ENCODE data around the gene NXPE3.

The NXPE3 gene

DNA sequence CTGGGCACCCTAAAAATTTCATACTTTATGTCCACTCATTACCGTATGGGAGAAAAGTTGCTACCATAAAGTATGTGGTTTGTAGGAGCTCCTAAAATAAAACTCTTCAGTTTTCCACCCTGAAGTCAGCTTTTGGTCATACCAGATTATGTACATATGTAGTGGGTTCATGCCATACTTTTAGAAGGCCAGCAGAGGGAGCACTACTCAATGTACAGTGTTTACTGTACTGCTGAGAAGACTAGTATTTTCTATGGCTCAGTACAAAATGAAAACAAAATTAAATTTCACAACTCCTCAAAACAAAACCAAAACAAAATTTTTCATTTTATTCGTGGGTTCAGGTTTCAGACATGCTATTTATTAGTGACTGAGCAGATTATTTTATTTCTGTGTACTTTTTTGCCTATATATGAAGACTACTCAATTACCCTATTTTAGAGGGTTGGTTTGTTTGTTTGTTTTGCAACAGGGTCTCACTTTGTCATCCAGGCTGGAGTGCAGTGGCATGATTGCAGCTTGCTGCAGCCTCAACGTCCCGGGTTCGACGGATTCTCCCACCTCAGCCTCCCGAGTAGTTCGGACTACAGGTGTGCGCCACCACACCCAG lies 24.3 kb downstream of the NXPE3 start:
- DNase-seq = peak; percentile 61

DNA sequence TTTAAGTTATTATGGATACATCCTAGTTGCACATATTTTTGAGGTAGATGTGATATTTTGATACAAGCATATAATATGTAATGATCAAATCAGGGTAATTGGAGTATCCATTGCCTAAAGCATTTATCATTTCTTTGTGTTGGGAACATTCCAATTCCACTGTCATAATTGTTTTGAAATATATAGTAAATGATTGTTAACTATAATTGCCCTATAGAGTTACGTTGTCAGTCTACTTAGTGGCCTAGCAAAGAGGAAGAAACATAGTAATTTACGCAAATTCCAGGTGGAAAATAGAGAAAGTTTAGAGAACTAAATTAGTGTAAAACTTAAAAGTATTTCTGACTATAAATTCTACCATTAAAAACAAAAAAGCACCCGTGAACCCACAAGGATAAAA lies 24.9 kb downstream of the NXPE3 start:
- DNase-seq = no peak

DNA sequence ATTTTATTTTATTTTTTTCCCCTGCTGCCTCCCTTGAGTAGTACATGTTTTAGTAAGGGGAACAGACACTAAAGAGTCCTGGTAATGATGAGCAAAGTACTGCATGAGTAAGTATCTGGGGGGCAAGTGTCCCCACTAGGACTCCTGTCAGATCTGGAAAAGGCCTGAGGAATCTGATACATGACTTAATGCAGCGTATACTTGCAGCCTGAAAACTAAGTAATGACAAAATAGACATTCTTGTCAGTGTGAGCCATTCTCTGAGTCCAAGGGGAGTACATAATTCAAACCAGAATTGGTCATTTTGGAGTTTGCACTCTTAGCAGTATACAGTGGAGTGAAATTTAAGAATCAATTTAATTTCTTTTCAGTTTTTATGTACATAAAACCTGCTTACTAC lies 27.5 kb downstream of the NXPE3 start:
- DNase-seq = no peak

DNA sequence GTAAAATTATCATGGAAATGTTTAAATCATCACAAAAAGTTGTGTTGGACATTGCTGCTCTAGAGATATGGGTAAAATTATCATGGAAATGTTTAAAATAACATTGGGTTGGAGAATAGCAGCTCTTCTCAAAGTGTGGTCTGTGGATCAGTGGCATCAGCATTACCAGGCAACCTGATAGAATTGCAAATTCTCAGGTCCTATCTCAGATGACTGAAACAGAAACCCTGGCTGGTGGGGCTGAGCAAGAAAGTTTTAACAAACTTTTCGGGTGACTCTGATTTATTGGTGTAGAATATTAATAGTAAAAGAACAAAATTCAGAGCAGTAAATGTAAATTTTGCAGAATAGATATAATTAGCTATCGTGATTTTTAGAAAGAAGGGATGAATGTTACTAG lies 28.9 kb downstream of the NXPE3 start:
- no peak for DNase-seq

DNA sequence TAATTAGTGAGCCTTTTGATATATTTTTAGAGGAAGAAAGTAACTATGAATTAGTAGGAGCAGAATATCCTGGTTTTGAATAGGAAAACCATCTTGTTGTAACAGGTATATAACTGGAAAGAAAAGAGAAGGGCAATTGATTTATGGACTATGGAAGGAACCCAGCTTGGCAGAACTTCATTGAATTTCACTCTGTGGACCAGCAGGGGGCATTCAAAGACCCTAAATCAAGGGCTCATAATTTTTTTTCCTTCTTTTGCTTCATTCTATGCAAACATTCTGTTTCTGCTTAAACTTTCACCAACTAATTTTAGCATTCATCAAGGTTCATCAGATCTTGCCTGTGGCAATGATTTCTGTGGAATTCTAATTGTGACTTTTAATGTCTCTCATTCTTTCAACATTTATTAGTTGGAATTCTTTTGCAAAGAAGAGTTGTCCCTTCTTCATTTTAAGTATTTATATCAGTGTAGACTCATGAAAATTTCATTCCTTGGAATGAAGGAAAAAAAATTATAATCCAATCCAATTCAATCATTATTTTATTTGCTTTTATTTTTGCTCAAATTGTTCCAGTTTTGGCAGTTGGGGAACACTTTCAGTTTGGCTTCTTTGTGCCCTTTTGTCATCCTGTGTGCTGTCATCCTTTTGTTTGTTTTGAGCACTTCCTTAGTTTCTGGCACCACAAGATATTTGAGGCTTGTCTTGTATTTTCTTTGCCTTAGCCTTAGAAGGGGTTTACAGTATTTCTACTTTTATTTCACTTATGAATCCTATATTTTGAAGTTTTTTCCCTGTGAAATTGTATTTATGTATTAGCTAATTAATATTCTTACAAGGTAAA lies 30.4 kb downstream of the NXPE3 start:
- DNase-seq = peak; percentile 4

DNA sequence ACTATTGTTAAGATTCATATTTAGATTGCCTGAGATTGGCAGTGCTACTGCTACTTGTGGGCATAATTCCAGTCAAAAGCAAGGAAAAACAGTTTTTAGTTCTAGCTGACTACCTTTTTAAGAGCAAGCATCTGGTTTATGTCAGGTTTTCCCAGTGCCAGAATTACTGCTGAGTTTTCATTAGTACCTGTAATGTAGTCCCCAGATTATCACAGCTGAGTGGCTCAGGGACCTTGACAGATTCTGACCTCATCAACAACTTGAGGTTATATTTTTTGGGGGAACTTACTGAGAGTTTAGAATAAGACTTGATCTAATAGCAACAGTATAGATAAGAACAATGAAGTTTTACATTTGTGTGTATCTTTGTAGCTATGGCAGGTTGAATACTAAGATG lies 31.0 kb downstream of the NXPE3 start:
- DNase-seq = no peak

DNA sequence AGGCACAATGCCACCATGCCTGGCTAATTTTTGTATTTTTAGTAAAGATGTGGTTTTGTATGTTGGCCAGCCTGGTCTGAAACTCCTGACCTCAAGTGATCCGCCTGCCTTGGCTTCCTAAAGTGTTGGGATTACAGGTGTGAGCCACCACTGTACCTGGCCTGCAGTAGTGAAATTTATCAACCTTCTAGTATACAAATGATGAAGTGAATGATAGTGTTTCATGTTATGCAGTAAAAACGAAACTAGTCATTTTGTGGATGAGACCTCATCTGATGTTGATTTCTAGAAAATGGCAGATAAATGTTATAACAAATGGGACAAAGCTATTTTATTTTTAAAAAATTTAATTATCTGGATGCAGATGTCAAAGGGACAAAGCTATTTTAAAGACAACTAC lies 32.9 kb downstream of the NXPE3 start:
- no peak for DNase-seq

DNA sequence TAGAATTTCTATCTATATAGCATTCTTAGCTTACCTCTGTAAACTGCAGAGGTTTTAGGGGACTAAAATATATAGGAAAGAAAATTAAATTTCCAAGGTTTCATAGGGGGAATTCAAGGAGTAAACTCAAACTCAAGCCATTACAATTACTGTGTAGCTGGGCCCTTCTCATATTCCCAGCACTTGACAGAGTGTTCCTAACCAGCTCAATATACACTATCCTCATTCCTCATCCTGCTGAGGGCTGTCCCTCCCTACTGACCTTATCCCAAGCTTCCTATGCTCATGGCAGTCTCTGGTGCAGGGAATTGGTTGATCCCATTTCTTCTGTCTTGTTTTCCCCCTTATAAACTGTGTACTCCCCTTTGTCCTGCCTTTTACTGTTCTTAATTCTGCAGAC lies 33.9 kb downstream of the NXPE3 start:
- no peak for DNase-seq

DNA sequence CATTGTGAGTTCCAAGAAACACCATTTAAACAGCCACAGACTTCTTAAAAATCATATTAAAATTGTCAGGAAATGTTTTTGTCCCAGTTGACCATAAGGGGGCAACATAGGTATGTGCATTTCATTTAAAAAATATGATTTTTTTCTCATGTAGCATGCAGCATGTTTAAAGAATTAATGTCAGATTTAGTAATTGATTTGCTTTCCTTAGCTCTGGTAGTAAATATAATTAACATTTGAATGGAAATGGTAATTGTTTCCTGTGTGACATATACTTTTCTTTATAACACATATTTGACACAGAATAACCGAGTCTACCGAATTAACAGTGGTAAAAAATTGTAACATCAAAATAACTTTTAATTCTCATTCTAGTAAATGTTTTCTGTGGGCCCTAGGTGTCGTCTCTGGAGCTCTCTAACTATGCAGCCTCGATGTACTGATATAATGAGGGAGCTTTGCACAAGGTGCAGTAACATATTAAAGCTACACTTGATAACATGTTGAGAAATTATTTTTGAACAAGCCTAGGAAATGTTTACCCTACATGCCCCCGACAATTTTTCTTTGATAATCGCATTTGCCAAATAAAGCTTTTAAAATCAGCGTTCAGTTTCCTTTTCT lies 34.9 kb downstream of the NXPE3 start:
- no peak for DNase-seq

DNA sequence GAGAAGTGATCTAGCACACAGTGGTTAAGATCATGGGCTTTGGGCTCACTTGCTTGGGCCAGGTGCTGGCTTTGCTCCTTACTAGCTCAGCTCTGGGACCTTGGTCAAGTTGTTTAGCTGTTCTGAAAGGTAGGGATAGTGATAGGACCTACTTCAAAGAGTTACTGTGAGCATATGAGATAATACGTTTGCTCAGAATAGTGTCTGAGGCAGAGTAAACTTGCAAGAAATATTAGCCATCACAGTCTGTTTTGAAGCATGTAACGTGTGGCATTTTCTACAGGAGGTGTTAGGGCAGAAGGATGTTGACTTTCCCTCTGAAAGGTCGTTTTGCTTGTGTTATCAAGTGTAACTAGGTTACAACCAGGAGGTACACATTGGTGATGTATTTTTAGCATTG lies 35.8 kb downstream of the NXPE3 start:
- DNase-seq = no peak

DNA sequence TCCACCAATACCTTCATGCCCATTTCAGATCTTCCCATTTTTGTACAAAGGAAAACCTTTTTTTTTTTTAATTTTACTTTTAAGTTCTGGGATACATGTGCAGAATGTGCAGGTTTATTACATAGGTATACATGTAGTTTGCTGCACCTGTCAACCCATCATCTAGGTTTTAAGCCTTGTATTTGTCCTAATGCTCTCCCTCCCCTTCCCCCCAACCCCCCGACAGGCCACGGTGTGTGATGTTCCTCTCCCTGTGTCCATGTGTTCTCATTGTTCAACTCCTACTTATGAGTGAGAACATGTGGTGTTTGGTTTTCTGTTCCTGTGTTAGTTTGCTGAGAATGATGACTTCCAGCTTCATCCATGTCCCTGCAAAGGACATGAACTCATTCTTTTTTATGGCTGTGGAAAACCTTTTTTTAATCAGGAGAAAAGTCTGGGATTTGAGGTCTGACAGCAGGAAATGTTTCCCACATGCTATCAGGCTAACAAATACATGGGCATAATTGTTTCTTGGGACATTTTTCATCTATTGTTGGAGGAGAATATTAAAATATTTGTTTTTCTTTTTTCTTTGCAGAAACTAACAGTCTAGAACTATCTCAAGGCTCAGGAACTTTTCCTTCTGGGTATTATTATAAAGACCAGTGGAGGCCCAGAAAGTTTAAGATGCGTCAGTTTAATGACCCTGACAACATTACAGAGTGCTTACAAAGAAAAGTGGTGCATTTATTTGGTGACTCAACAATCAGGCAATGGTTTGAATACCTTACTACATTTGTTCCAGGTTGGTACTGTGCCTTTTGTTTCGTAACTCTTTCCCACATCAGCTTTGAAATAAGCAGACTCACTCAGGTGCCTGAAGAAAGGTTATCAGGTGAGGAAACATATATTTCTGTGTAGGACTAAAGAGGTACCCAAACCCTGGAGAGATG lies 37.5 kb downstream of the NXPE3 start:
- DNase-seq = no peak

DNA sequence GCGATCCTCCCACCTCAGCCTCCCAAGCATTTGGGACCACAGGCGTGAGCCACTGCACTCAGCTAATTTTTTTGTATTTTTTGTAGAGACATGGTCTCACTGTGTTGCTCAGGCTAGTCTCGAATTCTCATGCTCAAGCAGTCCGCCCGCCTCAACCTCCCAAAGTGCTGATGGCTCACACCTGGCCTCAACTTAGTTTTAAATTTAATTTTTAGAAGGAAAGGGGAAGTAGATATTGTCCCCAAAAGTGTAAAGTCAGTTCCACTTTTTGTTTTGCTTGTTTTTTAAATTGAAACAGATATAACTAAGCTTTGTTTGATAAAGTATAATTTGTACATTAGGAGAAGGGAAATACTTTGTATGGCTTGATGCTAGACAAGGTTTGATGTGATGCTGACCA lies 39.0 kb downstream of the NXPE3 start:
- DNase-seq = no peak

DNA sequence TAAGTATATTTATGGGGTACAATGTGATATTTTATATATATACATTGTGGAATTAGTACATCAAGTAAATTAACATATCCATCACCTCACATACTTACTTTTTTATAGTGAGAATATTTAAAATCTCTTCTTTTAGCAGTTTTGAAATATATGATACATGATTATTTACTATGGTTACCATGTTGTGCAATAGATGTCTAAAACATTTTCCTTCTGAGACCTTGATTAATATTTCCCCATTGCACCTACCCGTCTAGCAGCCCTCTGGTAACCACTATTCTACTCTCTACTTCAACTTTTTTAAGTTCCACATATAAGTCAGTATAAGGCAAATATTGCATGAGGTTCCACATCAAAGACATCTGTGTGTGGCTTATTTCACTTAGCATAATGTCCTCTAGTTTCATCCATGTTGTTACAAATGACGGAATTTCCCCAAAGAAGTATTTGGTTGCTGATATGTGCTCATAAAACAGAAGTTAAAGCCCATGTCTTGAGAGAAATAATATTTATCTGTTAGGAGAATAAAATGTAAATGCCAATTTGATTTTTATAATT lies 40.7 kb downstream of the NXPE3 start:
- no peak for DNase-seq

DNA sequence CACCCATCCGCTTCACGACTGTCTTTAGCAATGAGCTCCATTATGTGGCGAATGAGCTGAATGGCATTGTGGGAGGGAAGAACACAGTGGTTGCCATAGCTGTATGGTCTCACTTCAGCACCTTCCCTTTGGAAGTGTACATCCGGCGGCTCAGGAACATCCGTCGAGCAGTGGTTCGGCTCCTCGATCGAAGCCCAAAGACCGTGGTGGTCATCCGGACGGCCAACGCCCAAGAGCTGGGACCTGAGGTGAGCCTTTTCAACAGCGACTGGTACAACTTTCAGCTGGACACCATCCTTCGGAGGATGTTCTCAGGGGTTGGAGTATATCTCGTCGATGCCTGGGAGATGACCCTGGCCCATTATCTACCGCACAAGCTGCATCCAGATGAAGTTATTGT lies 42.5 kb downstream of the NXPE3 start:
- DNase-seq = no peak

DNA sequence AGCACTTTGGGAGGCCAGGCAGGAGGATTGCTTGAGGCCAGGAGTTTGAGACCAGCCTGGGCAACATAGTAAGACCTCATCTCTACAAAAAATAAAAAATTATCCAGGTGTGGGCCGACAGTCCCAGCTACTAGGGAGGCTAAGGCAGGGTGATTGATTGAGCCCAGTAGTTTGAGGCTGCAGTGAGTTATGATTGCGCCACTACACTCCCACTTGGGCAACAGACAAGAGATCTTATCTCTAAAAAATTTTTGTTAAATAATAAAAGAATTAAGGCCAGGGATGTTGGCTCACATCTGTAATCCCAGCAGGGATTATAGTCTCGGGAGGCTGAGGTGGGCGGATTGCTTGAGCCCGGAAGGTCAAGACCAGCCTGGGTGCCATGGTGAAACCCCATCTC lies 44.5 kb downstream of the NXPE3 start:
- no peak for DNase-seq

DNA sequence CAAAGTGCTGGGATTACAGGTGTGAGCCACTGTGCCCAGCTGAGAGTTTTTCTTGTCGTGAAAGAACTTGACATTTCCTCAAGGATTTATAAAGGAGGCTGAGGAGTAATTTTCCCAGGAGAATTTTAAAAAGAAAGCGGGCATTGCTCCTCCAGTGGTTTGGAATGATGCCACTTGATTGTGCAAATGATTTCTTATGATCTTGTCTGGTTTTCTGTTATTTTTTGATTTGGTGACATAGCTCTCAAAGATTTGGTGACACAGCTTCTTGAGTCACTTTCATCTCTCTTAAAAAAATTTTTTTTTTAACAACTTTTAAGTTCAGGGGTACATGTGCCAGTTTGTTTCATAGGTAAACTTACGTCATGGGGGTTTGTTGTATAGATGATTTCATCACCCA lies 45.7 kb downstream of the NXPE3 start:
- no peak for DNase-seq

DNA sequence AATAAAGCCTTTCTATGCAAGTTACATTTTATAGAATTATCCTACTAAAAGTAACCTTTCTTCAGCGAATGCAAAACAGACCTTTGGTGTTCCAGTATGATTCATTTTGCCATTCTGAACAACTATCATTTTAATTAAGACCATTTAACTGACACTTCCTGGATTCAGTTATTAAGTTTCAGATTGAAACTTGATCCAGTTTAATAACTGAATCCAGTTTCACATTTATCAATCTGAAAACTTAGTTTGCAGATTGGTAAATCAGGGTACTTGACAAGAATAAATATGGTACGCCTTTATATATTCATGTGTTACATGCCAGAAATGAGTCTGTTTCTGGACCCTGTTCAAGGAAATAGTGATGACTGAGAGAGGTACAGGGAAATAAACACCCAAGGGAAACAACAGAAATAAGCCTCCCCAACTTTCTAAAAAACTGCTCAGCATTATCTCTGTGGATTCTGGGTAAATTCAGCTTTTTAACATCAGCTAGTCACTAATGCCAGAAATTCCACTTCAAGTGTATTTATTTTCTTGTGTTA lies 47.0 kb downstream of the NXPE3 start:
- DNase-seq = no peak

DNA sequence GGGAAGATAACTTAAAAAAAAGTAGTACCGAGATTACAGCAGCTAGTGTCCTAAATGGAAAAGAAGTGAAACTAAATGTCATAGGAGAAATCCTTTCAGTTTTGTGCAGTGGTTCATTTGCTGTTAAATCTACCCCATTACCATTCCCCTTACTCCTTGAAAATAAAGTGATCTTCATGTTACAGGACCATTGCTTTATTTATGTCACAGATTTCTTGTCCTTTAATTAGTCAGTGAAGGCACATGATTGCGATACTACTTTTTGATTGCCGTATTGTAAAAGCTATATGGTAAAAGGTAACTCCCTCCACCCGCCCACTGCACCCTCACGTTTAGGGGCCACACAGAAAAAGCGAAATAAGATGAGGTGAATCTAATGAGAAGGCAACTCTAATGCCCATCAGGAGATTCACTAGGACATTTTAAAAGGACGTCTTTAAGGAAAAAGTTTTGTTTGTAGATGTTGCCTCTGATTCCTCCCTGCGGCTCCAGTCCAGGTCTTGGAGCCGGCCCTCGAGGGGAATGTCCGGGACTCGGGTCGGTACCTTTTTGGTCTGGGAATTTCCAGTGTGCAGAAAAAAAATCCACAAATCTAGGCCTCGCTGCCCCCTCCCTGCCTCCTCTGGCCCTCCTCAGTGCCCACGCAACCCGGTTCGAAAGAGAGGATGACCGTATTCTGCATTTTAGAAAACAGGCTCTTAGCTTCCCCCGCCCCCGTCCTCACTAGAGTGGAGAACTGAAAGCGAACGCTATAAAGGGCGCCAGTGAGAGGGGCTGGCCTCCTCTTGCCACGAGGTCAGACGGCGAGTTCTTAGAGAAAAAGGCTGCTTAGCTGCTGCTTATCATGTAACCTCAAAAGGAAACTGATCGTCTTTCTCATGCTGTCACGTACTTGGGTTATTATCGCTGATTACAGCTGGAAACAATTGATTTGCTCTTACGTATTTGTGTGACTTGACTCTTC lies 48.5 kb downstream of the NXPE3 start:
- DNase-seq = no peak

DNA sequence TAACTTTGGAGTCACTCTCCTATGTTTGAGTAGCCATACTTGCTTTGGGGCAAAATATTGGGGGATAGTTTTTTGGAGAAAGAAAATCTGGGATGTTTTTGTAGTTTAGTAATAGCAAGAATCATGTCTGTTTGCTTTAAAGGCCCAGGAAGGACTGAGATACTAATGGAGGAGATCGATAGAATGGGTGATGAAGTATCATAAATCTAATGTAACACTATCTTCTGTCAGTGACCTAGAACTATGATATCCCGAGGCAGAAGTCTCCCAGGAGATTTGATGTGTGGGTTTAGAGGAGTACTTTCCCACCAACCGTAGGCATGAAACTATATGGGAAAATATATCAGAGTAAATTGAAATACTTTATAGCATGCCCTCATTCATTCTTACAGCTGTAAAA lies 49.3 kb downstream of the NXPE3 start:
- DNase-seq = no peak

DNA sequence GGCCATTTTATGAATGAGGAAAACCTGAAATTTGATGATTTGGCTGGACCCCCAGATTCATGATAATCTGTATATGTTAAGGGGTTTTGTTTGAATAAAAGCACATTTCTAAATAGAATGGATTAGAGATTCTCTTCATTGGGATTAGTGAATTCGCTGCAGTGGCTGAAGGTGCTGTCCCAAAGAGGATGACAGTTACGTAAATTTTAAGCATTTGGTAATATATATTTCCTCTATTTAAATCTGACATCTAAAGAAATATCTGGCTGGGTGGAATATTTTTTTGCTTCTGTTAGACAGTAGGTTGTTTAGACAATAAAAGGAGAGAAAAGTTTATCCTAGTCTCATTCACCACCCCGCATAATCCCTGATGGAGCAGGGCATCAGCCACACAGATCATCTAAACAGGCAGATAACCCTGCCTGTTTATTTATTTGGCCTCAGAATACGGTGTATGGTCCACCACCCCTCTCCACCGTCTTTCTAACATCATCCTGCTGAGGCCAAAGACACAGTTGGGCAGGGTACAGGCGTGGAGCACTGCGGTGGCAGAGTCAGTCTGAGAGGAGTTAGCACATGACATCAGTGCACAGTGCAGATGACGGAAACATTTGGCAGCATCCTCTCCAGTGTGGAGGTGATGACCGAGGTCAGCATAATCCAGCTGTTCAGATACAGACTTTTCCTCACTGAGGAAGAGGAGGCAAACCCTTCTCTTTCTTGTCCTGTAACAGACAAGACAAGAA lies 49.9 kb downstream of the NXPE3 start:
- DNase-seq = no peak

DNA sequence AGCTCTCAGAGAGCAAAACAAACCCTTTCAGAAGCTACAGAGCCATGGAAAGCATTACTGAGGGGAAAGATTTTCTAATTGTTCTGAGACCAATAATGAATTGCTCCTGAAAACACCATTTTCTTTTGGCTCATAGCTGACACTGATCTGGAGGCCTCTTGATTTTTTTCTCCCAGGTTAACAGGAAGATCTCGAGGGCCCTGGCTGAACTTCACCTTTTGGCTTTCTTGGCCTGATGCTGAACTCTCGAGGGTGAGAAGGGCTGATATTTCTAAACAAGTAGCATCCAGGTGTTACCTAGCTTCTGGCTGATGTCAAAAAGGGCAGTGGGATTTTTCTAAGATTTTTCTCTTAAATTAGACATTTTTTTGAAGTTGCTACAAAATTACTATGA lies 50.4 kb downstream of the NXPE3 start:
- no peak for DNase-seq
